Body of pancreas (tissue), 4 donors: ENCODE measurements around the gene OR2T12. TPM values are rescaled to one million over a fixed set of nuclear protein-coding genes. Genes with fewer than 3 reads are reported as not detected.
"Not testable (repeated sequence)": the region's sequence is repeated elsewhere in the genome, so short reads cannot be mapped to it uniquely, and the experiment has no call there.

Experiments
- ATAC-seq: fragments of 150-250 bp; one replicate; pipeline ENCODE4 v1.9.1; 2016
- DNase-seq, 4 donors: peaks; one replicate each; pipeline ENCODE4 v3.0.0-alpha.2; 2019
- H3K27ac ChIP-seq, 4 donors: fragments of 200-600 bp; sonication (generic); 1 replicate in 3 of 4; 2 replicates in 1 of 4; pipeline versions ENCODE4 v1.5.1 to v1.6.1; 2016 to 2019; ENCODE audit warnings: mild to moderate bottlenecking in 1 of 4, mixed read lengths in 1 of 4, moderate library complexity in 1 of 4
- H3K27me3 ChIP-seq, 2 donors: fragments of 200-600 bp; sonication (generic); one replicate each; pipeline ENCODE4 v1.6.0; 2016; ENCODE audit warnings: mild to moderate bottlenecking in 1 of 2
- H3K36me3 ChIP-seq, 2 donors: fragments of 200-600 bp; sonication (generic); replicated peaks in 1 of 2; 2 replicates each; pipeline ENCODE4 v1.5.1; 2016; ENCODE audit warnings: low read depth in 2 of 2; ENCODE audit not compliant: insufficient read depth in 1 of 2
- H3K4me1 ChIP-seq: fragments of 200-600 bp; sonication (generic); one replicate; pipeline ENCODE4 v1.6.0; 2016
- H3K4me3 ChIP-seq, 2 donors: fragments of 200-600 bp; sonication (generic); 1 replicate in 1 of 2; 2 replicates in 1 of 2; pipeline ENCODE4 v1.5.1; 2016 to 2019
- H3K9me3 ChIP-seq, 3 donors: fragments of 200-600 bp; sonication (generic); 1 replicate in 2 of 3; 2 replicates in 1 of 3; pipeline ENCODE4 v1.5.1; 2016
- CTCF ChIP-seq, 7 experiments: fragments of 450-650 bp in 4 of 7; fragments of 200-600 bp in 3 of 7; sonication (generic) in 3 of 7; IDR thresholded peaks; one replicate each; pipeline ENCODE4 v1.5.1; 2016 to 2019; ENCODE audit warnings: antibody characterized with exemption in 7 of 7
- POLR2A ChIP-seq, 3 donors: fragments of 450-650 bp; IDR thresholded peaks; one replicate each; pipeline ENCODE4 v1.6.1; 2016; ENCODE audit warnings: antibody characterized with exemption in 3 of 3, mild to moderate bottlenecking in 2 of 3
- whole genome bisulfite sequencing, 2 donors: methylation state at CpG; one replicate each; pipeline ENCODE4 v1.1.5; 2017; 5-methylcytosine and 5-hydroxymethylcytosine counted together
- intact Hi-C: fragments of 100-400 bp; cut with DNase I; formaldehyde crosslinking; loops from one replicate; pipeline ENCODE4 v1.15.1; 2023
- total RNA-seq, 2 donors: library from RNA; depleted of rRNA; stranded (reverse); fragments of >200 nt; gene quantifications; one replicate each; pipeline ENCODE4 v1.1.0, GENCODE V29; 2016

The OR2T12 gene
- total RNA-seq = not detected

- Histone ChIP-seq H3K27me3 (no peaks in the 10 kb centered on the region), H3K4me1 (no peaks in the 10 kb centered on the region), H3K36me3 (no peaks in the 10 kb centered on the region), H3K4me3 (no peak within 1 kb of the TSS), H3K27ac (no peak within 1 kb of the TSS), H3K9me3 (no peaks in the 10 kb centered on the region)
- intact Hi-C loops = no loop called here
- TF ChIP-seq POLR2A (IDR thresholded peaks at IDR 0.05) = no peak
- no peak for TF ChIP-seq CTCF (IDR thresholded peaks at IDR 0.05)
- ATAC-seq = no peak
- no peak for DNase-seq
- 52 to 59% methylated on average over 1 of the region's 1 CpG for WGBS, 2 donors
Observed at GRCh38 chr1:248303324-248303723, at the start of gene OR2T12. Gene OR2T12 (minus strand): TSS chr1:248303424. CDS start chr1:248295578, 7,846 bp downstream.

- Histone ChIP-seq H3K4me3 (no peak within 1 kb of the TSS), H3K27me3 (no peaks in the 10 kb centered on the region), H3K9me3 (no peaks in the 10 kb centered on the region), H3K36me3 (no peaks in the 10 kb centered on the region), H3K4me1 (no peaks in the 10 kb centered on the region), H3K27ac (no peak within 1 kb of the TSS)
- no peak for ATAC-seq
- intact Hi-C loops = no loop called here
- TF ChIP-seq CTCF (IDR thresholded peaks at IDR 0.05) (no peak), POLR2A (IDR thresholded peaks at IDR 0.05) (no peak)
- DNase-seq = no peak
- 50 to 61% methylated on average over 4 of the region's 4 CpGs for WGBS, 2 donors
Observed at GRCh38 chr1:248348475-248348874, 45.3 kb upstream of the OR2T12 start, which contains the start of gene OR14C36. Gene OR14C36 (plus strand): TSS chr1:248348775. CDS start chr1:248348775, 0 bp downstream.

GRCh38 chr1:248343451-248343850, 40.2 kb upstream of the OR2T12 start:
- 28 to 30% methylated on average over 3 of the region's 3 CpGs for WGBS, 2 donors
- no peak for ATAC-seq
- no peak for TF ChIP-seq CTCF (IDR thresholded peaks at IDR 0.05)
- TF ChIP-seq POLR2A (IDR thresholded peaks at IDR 0.05) = no peak

GRCh38 chr1:248324468-248324867, 21.2 kb upstream of the OR2T12 start, which contains the start of gene OR2M7:
Gene OR2M7 (minus strand): TSS chr1:248324568. CDS start chr1:248324568, 0 bp downstream.
- 73 to 82% methylated on average over 1 of the region's 1 CpG for WGBS, 2 donors
- intact Hi-C loops = no loop called here
- no peak for ATAC-seq
- Histone ChIP-seq H3K36me3 (no peaks in the 10 kb centered on the region), H3K27ac (no peak within 1 kb of the TSS), H3K4me1 (no peaks in the 10 kb centered on the region), H3K4me3 (no peak within 1 kb of the TSS), H3K9me3 (no peaks in the 10 kb centered on the region), H3K27me3 (no peaks in the 10 kb centered on the region)
- TF ChIP-seq CTCF (IDR thresholded peaks at IDR 0.05) (no peak), POLR2A (IDR thresholded peaks at IDR 0.05) (no peak)
- no peak for DNase-seq

More at GRCh38 chr1:248343451-248343850, 40.2 kb upstream of the OR2T12 start:
- H3K36me3 ChIP-seq = no peaks in the 10 kb centered on the region
- H3K9me3 ChIP-seq = no peaks in the 10 kb centered on the region
- H3K4me1 ChIP-seq = no peaks in the 10 kb centered on the region
- H3K27ac ChIP-seq = no peak overlapping the region
- no peaks in the 10 kb centered on the region for H3K27me3 ChIP-seq
- intact Hi-C loops = no loop called here
- no peak for DNase-seq
- H3K4me3 ChIP-seq = no peak overlapping the region

GRCh38 chr1:248316796-248317195, 13.6 kb upstream of the OR2T12 start:
- DNase-seq (no peak), ATAC-seq (no peak)
- H3K27me3 ChIP-seq = no peaks in the 10 kb centered on the region
- H3K9me3 ChIP-seq = no peaks in the 10 kb centered on the region
- intact Hi-C loops = no loop called here
- TF ChIP-seq CTCF (IDR thresholded peaks at IDR 0.05) = no peak
- no peak for TF ChIP-seq POLR2A (IDR thresholded peaks at IDR 0.05)
- H3K36me3 ChIP-seq = no peaks in the 10 kb centered on the region
- H3K27ac ChIP-seq = no peak overlapping the region
- H3K4me1 ChIP-seq = no peaks in the 10 kb centered on the region
- 74 to 80% methylated on average over 10 to 11 of the region's 11 CpGs for WGBS, 2 donors
- no peak overlapping the region for H3K4me3 ChIP-seq

GRCh38 chr1:248306740-248307139, 3.5 kb upstream of the OR2T12 start:
- ATAC-seq, H3K27ac ChIP-seq, DNase-seq, H3K9me3 ChIP-seq, H3K27me3 ChIP-seq, H3K36me3 ChIP-seq, H3K4me1 ChIP-seq, intact Hi-C loops, H3K4me3 ChIP-seq: not testable (repeated sequence)
- WGBS, 2 donors = 63 to 72% methylated on average over 13 of the region's 15 CpGs
